Neural cell (in vitro differentiated cells): Measurements from ENCODE around the gene SYTL5. TPM values are rescaled to one million over a fixed set of nuclear protein-coding genes. Genes with fewer than 3 reads are reported as not detected.

Experiments used
- H2AFZ ChIP-seq: fragments of 200-600, 300-800 bp; sonication (generic), shearing (Covaris generic); 2 replicates; pipeline ENCODE4 v1.6.0; 2014; ENCODE audit warnings: low read depth, mild to moderate bottlenecking, antibody characterized with exemption, low read length, moderate library complexity
- H3F3A ChIP-seq: fragments of 200-600 bp; shearing (Covaris generic); 2 replicates; pipeline ENCODE4 v1.6.1; 2016; ENCODE audit warnings: mild to moderate bottlenecking, moderate library complexity, mixed read lengths, antibody characterized with exemption, low read length; ENCODE audit not compliant: insufficient read depth, poor library complexity, severe bottlenecking
- H3K27ac ChIP-seq: fragments of 200-600, 300-800 bp; sonication (generic), shearing (Covaris generic); 2 replicates; pipeline ENCODE4 v1.5.1; 2014; ENCODE audit warnings: mild to moderate bottlenecking, low read length, moderate library complexity
- H3K27me3 ChIP-seq: fragments of 300-800, 200-600 bp; sonication (generic), shearing (Covaris generic); 2 replicates; pipeline ENCODE4 v1.6.0; 2014; ENCODE audit warnings: mild to moderate bottlenecking, low read depth, low read length, moderate library complexity; ENCODE audit not compliant: insufficient read depth
- H3K36me3 ChIP-seq: fragments of 300-800, 200-600 bp; sonication (generic), shearing (Covaris generic); 2 replicates; pipeline ENCODE4 v1.5.1; 2014; ENCODE audit warnings: mild to moderate bottlenecking, antibody characterized with exemption, low read length, moderate library complexity; ENCODE audit not compliant: insufficient read depth
- H3K4me2 ChIP-seq: fragments of 300-800, 200-600 bp; sonication (generic), shearing (Covaris generic); 2 replicates; pipeline ENCODE4 v1.6.0; 2014; ENCODE audit warnings: mild to moderate bottlenecking, low read length
- H3K4me3 ChIP-seq: fragments of 300-800, 200-600 bp; sonication (generic), shearing (Covaris generic); 2 replicates; pipeline ENCODE4 v1.5.1; 2014; ENCODE audit warnings: mild to moderate bottlenecking, low read length, moderate library complexity
- H3K79me2 ChIP-seq: fragments of 200-600 bp; shearing (Covaris generic); replicated peaks from 2 replicates; pipeline ENCODE4 v1.6.0; 2014; ENCODE audit warnings: mild to moderate bottlenecking, low read length, moderate library complexity; ENCODE audit not compliant: insufficient read depth
- H3K9ac ChIP-seq: fragments of 300-800, 200-600 bp; sonication (generic), shearing (Covaris generic); 2 replicates; pipeline ENCODE4 v1.6.1; 2016; ENCODE audit warnings: mild to moderate bottlenecking, low read length, mixed read lengths
- H3K9me2 ChIP-seq: fragments of 200-600 bp; shearing (Covaris generic); 2 replicates; pipeline ENCODE4 v1.6.1; 2016; ENCODE audit warnings: mild to moderate bottlenecking, low read length, mixed read lengths; ENCODE audit not compliant: insufficient read depth
- H3K9me3 ChIP-seq: fragments of 200-600, 300-800 bp; sonication (generic), shearing (Covaris generic); 2 replicates; pipeline ENCODE4 v1.6.1; 2016; ENCODE audit warnings: mild to moderate bottlenecking, mixed run types, low read length, moderate library complexity, mixed read lengths
- H4K20me1 ChIP-seq: fragments of 200-600 bp; shearing (Covaris generic); 2 replicates; pipeline ENCODE4 v1.6.1; 2016; ENCODE audit warnings: mild to moderate bottlenecking, mixed run types; ENCODE audit not compliant: insufficient read depth
- CTCF ChIP-seq: fragments of 450-650 bp; IDR thresholded peaks from 2 replicates; pipeline ENCODE4 v1.5.1; 2014; ENCODE audit warnings: antibody characterized with exemption, mild to moderate bottlenecking, moderate library complexity; ENCODE audit not compliant: poor library complexity, severe bottlenecking
- EP300 ChIP-seq: fragments of 450-650 bp; conservative IDR thresholded peaks from 2 replicates; pipeline ENCODE4 v1.6.1; 2014; ENCODE audit warnings: antibody characterized with exemption, mild to moderate bottlenecking, moderate library complexity; ENCODE audit not compliant: poor library complexity, severe bottlenecking
- EZH2 ChIP-seq: fragments of 200-600, 300-800 bp; shearing (Covaris generic), sonication (generic); IDR thresholded peaks from 2 replicates; pipeline ENCODE4 v1.6.1; 2014; ENCODE audit warnings: antibody characterized with exemption, low read length, borderline replicate concordance, mild to moderate bottlenecking; ENCODE audit not compliant: insufficient read depth, poor library complexity, severe bottlenecking
- MXI1 ChIP-seq: fragments of 450-650 bp; conservative IDR thresholded peaks from 2 replicates; pipeline ENCODE4 v1.6.1; 2014; ENCODE audit warnings: antibody characterized with exemption, mild to moderate bottlenecking; ENCODE audit not compliant: poor library complexity, severe bottlenecking
- POLR2AphosphoS5 ChIP-seq: IDR thresholded peaks from 2 replicates; pipeline ENCODE4 v1.6.1; 2012
- RAD21 ChIP-seq: fragments of 450-650 bp; conservative IDR thresholded peaks from 2 replicates; pipeline ENCODE4 v1.6.1; 2014; ENCODE audit warnings: antibody characterized with exemption, mild to moderate bottlenecking, moderate library complexity
- REST ChIP-seq: IDR thresholded peaks from 2 replicates; pipeline ENCODE4 v1.6.1; 2012; ENCODE audit warnings: borderline replicate concordance
- SMC3 ChIP-seq: fragments of 450-650 bp; conservative IDR thresholded peaks from 2 replicates; pipeline ENCODE4 v1.6.1; 2014; ENCODE audit warnings: antibody characterized with exemption, mild to moderate bottlenecking, moderate library complexity; ENCODE audit not compliant: poor library complexity
- TAF1 ChIP-seq: IDR thresholded peaks from 2 replicates; pipeline ENCODE4 v1.6.1; 2012; ENCODE audit warnings: low read depth
- polyA plus RNA-seq: library from polyadenylated mRNA; depleted of rRNA; stranded (reverse); fragments of >200 nt; gene quantifications from 2 replicates; pipeline ENCODE4 v1.2.3, GENCODE V29; 2014

Gene SYTL5
- polyA plus RNA-seq, 1 donor from 2014 or later, result 1.0 TPM

- Histone ChIP-seq H3K27ac (no peak overlapping the region), H3K9me3 (no peaks in the 10 kb centered on the region), H3F3A (no peaks in the 10 kb centered on the region), H3K4me2 (no peak overlapping the region), H3K79me2 (no peaks in the 10 kb centered on the region), H3K36me3 (no peaks in the 10 kb centered on the region), H3K9me2 (no peaks in the 10 kb centered on the region), H4K20me1 (no peaks in the 10 kb centered on the region), H2AFZ (no peak overlapping the region), H3K9ac (no peak overlapping the region), H3K4me3 (no peak overlapping the region), H3K27me3 (no peaks in the 10 kb centered on the region)
- TF ChIP-seq MXI1, result no peak
- no peak for TF ChIP-seq EP300
- TF ChIP-seq SMC3, result no peak
- no peak for TF ChIP-seq TAF1
- no peak for TF ChIP-seq RAD21
- no peak for TF ChIP-seq POLR2AphosphoS5
- no peak for TF ChIP-seq CTCF
- TF ChIP-seq REST, result no peak
- TF ChIP-seq EZH2, result no peak
These were observed 119.8 kb downstream of the SYTL5 start for GRCh38 chrX:38126179-38126578.

- Histone ChIP-seq H3K9me2 (no peaks in the 10 kb centered on the region), H3F3A (no peaks in the 10 kb centered on the region), H3K27me3 (no peaks in the 10 kb centered on the region), H3K36me3 (no peaks in the 10 kb centered on the region), H2AFZ (no peak overlapping the region), H3K4me2 (no peak overlapping the region), H3K9ac (no peak overlapping the region), H4K20me1 (no peaks in the 10 kb centered on the region), H3K9me3 (no peaks in the 10 kb centered on the region), H3K27ac (no peak overlapping the region), H3K79me2 (no peaks in the 10 kb centered on the region), H3K4me3 (no peak overlapping the region)
- no peak for TF ChIP-seq TAF1
- TF ChIP-seq REST, result no peak
- TF ChIP-seq EP300, result no peak
- no peak for TF ChIP-seq CTCF
- TF ChIP-seq RAD21, result no peak
These were observed 121.6 kb downstream of the SYTL5 start for GRCh38 chrX:38127961-38128360.
